OCI-LY7 (cell line): ENCODE measurements around the gene SNX24. TPM values are rescaled to one million over a fixed set of nuclear protein-coding genes. Genes with fewer than 3 reads are reported as not detected.
"Not testable (repeated sequence)": the region's sequence is repeated elsewhere in the genome, so short reads cannot be mapped to it uniquely, and the experiment has no call there.

Experiments used
- BruUV-seq: library from RNA; stranded (reverse); fragments of 400-500 nt; replicated peaks from 2 replicates; lab custom pipeline; 2021; lab: Mats Ljungman, UMichigan
- CTCF ChIA-PET: fragments of 300-600 bp; sonication (Branson Sonifier 250); formaldehyde crosslinking; loops from one replicate; lab custom pipeline; 2022; ENCODE audit warnings: antibody characterized with exemption; ENCODE audit not compliant: unreplicated experiment; lab: Charles Lee
- POLR2A ChIA-PET: fragments of 300-600 bp; sonication (Branson Sonifier 250); formaldehyde crosslinking; loops from one replicate; lab custom pipeline; 2022; ENCODE audit warnings: antibody characterized with exemption; lab: Charles Lee
- DNase-seq: peaks from one replicate; pipeline ENCODE4 v3.0.0-alpha.2; 2015; ENCODE audit warnings: low spot score
- H2AFZ ChIP-seq: fragments of 200-600 bp; sonication (generic), shearing (Covaris generic); 2 replicates; pipeline ENCODE4 v1.6.1; 2014; ENCODE audit warnings: mild to moderate bottlenecking, antibody characterized with exemption, low read length, moderate library complexity
- H3K27ac ChIP-seq: fragments of 200-600 bp; sonication (generic); 2 replicates; pipeline ENCODE4 v1.5.1; 2014; ENCODE audit warnings: mixed run types, low read depth, mild to moderate bottlenecking, moderate library complexity, low read length, inconsistent platforms; ENCODE audit not compliant: poor library complexity, severe bottlenecking
- H3K36me3 ChIP-seq: fragments of 200-600 bp; sonication (generic); 2 replicates; pipeline ENCODE4 v1.6.1; 2014; ENCODE audit warnings: mild to moderate bottlenecking, antibody characterized with exemption, low read length, moderate library complexity, mixed read lengths; ENCODE audit not compliant: insufficient read depth
- H3K4me1 ChIP-seq: fragments of 200-600 bp; sonication (generic); 2 replicates; pipeline ENCODE4 v1.5.1; 2014; ENCODE audit warnings: mild to moderate bottlenecking, low read length; ENCODE audit not compliant: insufficient read depth, poor library complexity, severe bottlenecking
- H3K4me2 ChIP-seq: fragments of 200-600 bp; sonication (generic); 2 replicates; pipeline ENCODE4 v1.6.1; 2014; ENCODE audit warnings: mild to moderate bottlenecking, low read length
- H3K4me3 ChIP-seq: fragments of 200-600 bp; sonication (generic); 2 replicates; pipeline ENCODE4 v1.5.1; 2014; ENCODE audit warnings: mild to moderate bottlenecking, low read depth, low read length; ENCODE audit not compliant: poor library complexity, severe bottlenecking
- H3K79me2 ChIP-seq: fragments of 200-600 bp; sonication (generic); 2 replicates; pipeline ENCODE4 v1.6.1; 2016; ENCODE audit warnings: low read depth, mild to moderate bottlenecking, low read length, moderate library complexity, mixed read lengths; ENCODE audit not compliant: insufficient read depth
- H3K9me2 ChIP-seq: fragments of 200-600 bp; sonication (generic); 2 replicates; pipeline ENCODE4 v1.6.1; 2016; ENCODE audit warnings: mild to moderate bottlenecking, low read length, mixed read lengths; ENCODE audit not compliant: insufficient read depth
- H3K9me3 ChIP-seq: fragments of 200-600 bp; sonication (generic); 2 replicates; pipeline ENCODE4 v1.6.1; 2014; ENCODE audit warnings: mild to moderate bottlenecking, mixed run types, low read length, mixed read lengths
- H4K20me1 ChIP-seq: fragments of 200-600 bp; sonication (generic); 2 replicates; pipeline ENCODE4 v1.6.1; 2014; ENCODE audit warnings: mild to moderate bottlenecking, antibody characterized with exemption, low read length, moderate library complexity, mixed read lengths; ENCODE audit not compliant: insufficient read depth
- CTCF ChIP-seq: fragments of 200-600 bp; sonication (generic); conservative IDR thresholded peaks from 2 replicates; pipeline ENCODE4 v1.5.1; 2014; ENCODE audit warnings: mild to moderate bottlenecking, antibody characterized with exemption, low read length, moderate library complexity, mixed read lengths
- EZH2phosphoT487 ChIP-seq: fragments of 200-600 bp; sonication (generic); IDR thresholded peaks from 2 replicates; pipeline ENCODE4 v1.6.1; 2018; ENCODE audit warnings: low read depth, borderline replicate concordance, mild to moderate bottlenecking, mixed run types, antibody characterized with exemption, low read length, moderate library complexity, mixed read lengths
- intact Hi-C: fragments of 100-400 bp; cut with micrococcal nuclease; formaldehyde crosslinking; loops from one replicate; pipeline ENCODE4 v1.10.0; 2022; ENCODE audit not compliant: unreplicated experiment
- total RNA-seq, 2 experiments: library from RNA; depleted of rRNA in 1 of 2; stranded (reverse); fragments of >200 nt in 1 of 2; shearing (Covaris generic) in 1 of 2; gene quantifications; 2 replicates each; pipeline ENCODE4 v1.2.3, GENCODE V29; 2014 to 2022

SNX24 gene
- total RNA-seq, 2 experiments from 2014 or later: 6.9 to 14.5 TPM

GRCh38 chr5:122965111-122965510 lies 119.7 kb downstream of the SNX24 start:
- Histone ChIP-seq H2AFZ (no peak overlapping the region), H3K36me3 (no peaks in the 10 kb centered on the region), H3K4me2 (no peak overlapping the region), H3K4me3 (no peak overlapping the region), H3K9me3 (no peaks in the 10 kb centered on the region), H3K9me2 (no peaks in the 10 kb centered on the region; the same call in 1 of the 2 replicates), H3K4me1 (no peaks in the 10 kb centered on the region), H3K79me2 (no peaks in the 10 kb centered on the region), H4K20me1 (no peaks in the 10 kb centered on the region), H3K27ac (no peak overlapping the region)
- no peak for DNase-seq
- POLR2A ChIA-PET: interaction anchor here (0.5 to 0.6 kb wide), 2 partner anchors 10 to 394 kb away, joined by 3 read pairs; no protein-coding TSS in a partner anchor
- TF ChIP-seq EZH2phosphoT487: no peak
- TF ChIP-seq CTCF: no peak
- intact Hi-C loops: no loop called here
- no TSS peak for BruUV-seq
- CTCF ChIA-PET: no interaction called here

- Histone ChIP-seq H3K4me2 (no peak overlapping the region), H3K4me1 (no peaks in the 10 kb centered on the region), H3K4me3 (no peak overlapping the region), H3K79me2 (no peaks in the 10 kb centered on the region), H3K36me3 (no peaks in the 10 kb centered on the region), H3K27ac (no peak overlapping the region), H3K9me2 (no peaks in the 10 kb centered on the region), H3K9me3 (no peaks in the 10 kb centered on the region), H2AFZ (no peak overlapping the region), H4K20me1 (no peaks in the 10 kb centered on the region)
- ChIA-PET CTCF (no interaction called here), POLR2A (interaction anchor here (0.6 to 1.1 kb wide), 2 partner anchors 11 to 66 kb away, joined by 3 to 5 read pairs; no protein-coding TSS in a partner anchor)
- DNase-seq: no peak
- intact Hi-C loops: no loop called here
- no peak for TF ChIP-seq EZH2phosphoT487
- TF ChIP-seq CTCF: no peak
- no TSS peak for BruUV-seq
Measured at GRCh38 chr5:122967085-122967484, 121.7 kb downstream of the SNX24 start.

GRCh38 chr5:122967625-122968024 lies 122.2 kb downstream of the SNX24 start:
- intact Hi-C loops: no loop called here
- H3K36me3 ChIP-seq: no peaks in the 10 kb centered on the region
- no peaks in the 10 kb centered on the region for H3K9me3 ChIP-seq
- H3K4me1 ChIP-seq: no peaks in the 10 kb centered on the region
- TF ChIP-seq EZH2phosphoT487: no peak
- TF ChIP-seq CTCF: no peak
- BruUV-seq: no TSS peak
- no peaks in the 10 kb centered on the region for H3K9me2 ChIP-seq
- no peaks in the 10 kb centered on the region for H3K79me2 ChIP-seq
- no peaks in the 10 kb centered on the region for H4K20me1 ChIP-seq
- H3K4me2 ChIP-seq: no peak overlapping the region
- no peak for DNase-seq
- CTCF ChIA-PET: no interaction called here
- H3K27ac ChIP-seq: no peak overlapping the region
- H2AFZ ChIP-seq: no peak overlapping the region
- POLR2A ChIA-PET: no interaction called here
- no peak overlapping the region for H3K4me3 ChIP-seq

GRCh38 chr5:122968056-122968455 lies 122.6 kb downstream of the SNX24 start:
- H3K9me3 ChIP-seq, DNase-seq, intact Hi-C loops, H3K4me1 ChIP-seq, H3K36me3 ChIP-seq, H4K20me1 ChIP-seq, POLR2A ChIA-PET, H3K4me2 ChIP-seq, H3K27ac ChIP-seq, H3K79me2 ChIP-seq, BruUV-seq, CTCF ChIA-PET, H3K4me3 ChIP-seq, H2AFZ ChIP-seq, H3K9me2 ChIP-seq: not testable (repeated sequence)
